ENCODE measurements around the gene KLHL40.

KLHL40 gene

DNA sequence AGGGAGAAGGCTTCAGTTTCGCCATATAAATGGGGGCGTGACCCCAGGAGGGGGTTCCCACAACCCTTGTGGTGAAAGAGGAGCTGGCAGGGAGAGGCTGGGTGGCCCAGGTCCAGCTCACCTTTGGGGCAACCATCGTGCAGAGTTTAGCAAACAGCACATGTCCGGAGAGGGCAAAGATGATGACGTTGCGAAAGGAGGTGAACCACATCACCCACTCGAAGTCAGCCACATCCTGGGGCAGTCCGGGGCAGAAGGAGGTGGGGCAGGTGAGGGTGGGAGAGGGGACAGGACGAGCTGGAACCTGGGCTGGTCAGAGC, 13.5 kb downstream of the KLHL40 start:
- Histone ChIP-seq H3K4me1 (ENCODE audit: insufficient read depth, poor library complexity, severe bottlenecking) (no peaks in the 10 kb centered on the region), H3K4me3 (ENCODE audit: severe bottlenecking) (no peak overlapping the region), H3K9me3 (ENCODE audit: severe bottlenecking) (no peaks in the 10 kb centered on the region), H3K27me3 (ENCODE audit: insufficient read depth, poor library complexity, severe bottlenecking) (no peaks in the 10 kb centered on the region), H3K27ac (ENCODE audit: poor library complexity, severe bottlenecking) (no peak overlapping the region), H3K36me3 (ENCODE audit: low read depth) (no peaks in the 10 kb centered on the region)
- TF ChIP-seq, protein P1, sequence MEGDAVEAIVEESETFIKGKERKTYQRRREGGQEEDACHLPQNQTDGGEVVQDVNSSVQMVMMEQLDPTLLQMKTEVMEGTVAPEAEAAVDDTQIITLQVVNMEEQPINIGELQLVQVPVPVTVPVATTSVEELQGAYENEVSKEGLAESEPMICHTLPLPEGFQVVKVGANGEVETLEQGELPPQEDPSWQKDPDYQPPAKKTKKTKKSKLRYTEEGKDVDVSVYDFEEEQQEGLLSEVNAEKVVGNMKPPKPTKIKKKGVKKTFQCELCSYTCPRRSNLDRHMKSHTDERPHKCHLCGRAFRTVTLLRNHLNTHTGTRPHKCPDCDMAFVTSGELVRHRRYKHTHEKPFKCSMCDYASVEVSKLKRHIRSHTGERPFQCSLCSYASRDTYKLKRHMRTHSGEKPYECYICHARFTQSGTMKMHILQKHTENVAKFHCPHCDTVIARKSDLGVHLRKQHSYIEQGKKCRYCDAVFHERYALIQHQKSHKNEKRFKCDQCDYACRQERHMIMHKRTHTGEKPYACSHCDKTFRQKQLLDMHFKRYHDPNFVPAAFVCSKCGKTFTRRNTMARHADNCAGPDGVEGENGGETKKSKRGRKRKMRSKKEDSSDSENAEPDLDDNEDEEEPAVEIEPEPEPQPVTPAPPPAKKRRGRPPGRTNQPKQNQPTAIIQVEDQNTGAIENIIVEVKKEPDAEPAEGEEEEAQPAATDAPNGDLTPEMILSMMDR (IDR thresholded peaks at IDR 0.05; ENCODE audit: poor library complexity, severe bottlenecking): no peak
- DNase-seq (ENCODE audit: low spot score) (no peak), ATAC-seq (ENCODE audit: low read depth) (no peak)

- Histone ChIP-seq H3K4me1 (ENCODE audit: insufficient read depth, poor library complexity, severe bottlenecking) (no peaks in the 10 kb centered on the region), H3K27ac (ENCODE audit: poor library complexity, severe bottlenecking) (no peak overlapping the region), H3K27me3 (ENCODE audit: insufficient read depth, poor library complexity, severe bottlenecking) (no peaks in the 10 kb centered on the region), H3K36me3 (ENCODE audit: low read depth) (no peaks in the 10 kb centered on the region), H3K9me3 (ENCODE audit: severe bottlenecking) (no peaks in the 10 kb centered on the region), H3K4me3 (ENCODE audit: severe bottlenecking) (no peak overlapping the region)
- DNase-seq (ENCODE audit: low spot score): no peak
- TF ChIP-seq, protein P1 (IDR thresholded peaks at IDR 0.05; ENCODE audit: poor library complexity, severe bottlenecking): no peak
- no peak for ATAC-seq (ENCODE audit: low read depth)
Observed at GRCh38 chr3:42699511-42699971, 14.2 kb downstream of the KLHL40 start.

DNA sequence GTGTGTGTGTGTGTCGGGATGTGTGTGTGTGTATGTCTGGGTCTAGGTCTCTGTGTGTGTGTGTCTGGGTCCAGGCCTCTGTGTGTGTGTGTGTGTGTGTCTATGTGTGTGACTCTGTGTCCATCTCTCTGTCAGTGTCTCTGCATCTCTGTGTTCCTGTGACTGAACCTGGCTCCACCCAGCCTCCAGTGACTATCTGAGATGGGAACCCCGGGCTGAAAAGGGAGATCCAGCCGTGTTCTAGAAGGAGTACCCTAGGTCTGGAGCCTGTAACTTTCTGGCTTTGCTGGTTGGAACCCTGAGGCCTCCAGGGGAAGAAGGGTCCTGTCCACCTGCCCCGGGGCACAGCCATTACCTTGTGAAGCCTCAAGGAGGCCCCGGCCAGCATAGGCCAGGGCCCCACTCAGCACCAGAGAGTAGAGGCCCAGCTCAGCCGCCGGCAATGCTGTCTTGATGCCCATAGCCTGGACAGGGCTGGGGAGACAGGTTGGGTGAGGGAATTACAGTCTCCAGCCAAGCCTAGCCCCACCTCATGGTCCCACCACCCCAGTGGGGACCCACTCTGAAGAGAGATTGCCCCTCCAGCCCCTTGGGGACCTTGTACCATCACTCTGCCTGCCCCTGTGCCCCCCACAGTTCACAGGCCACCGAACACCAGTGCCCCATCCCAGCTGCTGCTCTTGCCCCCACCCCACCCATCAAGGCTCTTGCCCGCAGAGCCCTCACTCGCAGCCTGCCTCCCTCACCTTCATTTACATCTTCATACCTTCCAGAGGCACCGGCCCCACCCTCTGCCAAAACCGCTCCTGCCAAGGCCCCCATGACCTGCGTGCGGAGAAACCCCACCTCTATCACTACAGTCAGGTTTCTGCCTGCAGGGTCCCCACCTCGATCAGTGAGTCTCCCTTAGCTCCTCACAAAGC, 15.3 kb downstream of the KLHL40 start:
- Histone ChIP-seq H3K27ac (ENCODE audit: poor library complexity, severe bottlenecking) (no peak overlapping the region), H3K36me3 (ENCODE audit: low read depth) (no peaks in the 10 kb centered on the region), H3K9me3 (ENCODE audit: severe bottlenecking) (no peaks in the 10 kb centered on the region), H3K4me3 (ENCODE audit: severe bottlenecking) (no peak overlapping the region), H3K4me1 (ENCODE audit: insufficient read depth, poor library complexity, severe bottlenecking) (no peaks in the 10 kb centered on the region), H3K27me3 (ENCODE audit: insufficient read depth, poor library complexity, severe bottlenecking) (no peaks in the 10 kb centered on the region)
- ATAC-seq (ENCODE audit: low read depth) (no peak), DNase-seq (ENCODE audit: low spot score) (no peak)
- TF ChIP-seq, protein P1 (IDR thresholded peaks at IDR 0.05; ENCODE audit: poor library complexity, severe bottlenecking): no peak

DNA sequence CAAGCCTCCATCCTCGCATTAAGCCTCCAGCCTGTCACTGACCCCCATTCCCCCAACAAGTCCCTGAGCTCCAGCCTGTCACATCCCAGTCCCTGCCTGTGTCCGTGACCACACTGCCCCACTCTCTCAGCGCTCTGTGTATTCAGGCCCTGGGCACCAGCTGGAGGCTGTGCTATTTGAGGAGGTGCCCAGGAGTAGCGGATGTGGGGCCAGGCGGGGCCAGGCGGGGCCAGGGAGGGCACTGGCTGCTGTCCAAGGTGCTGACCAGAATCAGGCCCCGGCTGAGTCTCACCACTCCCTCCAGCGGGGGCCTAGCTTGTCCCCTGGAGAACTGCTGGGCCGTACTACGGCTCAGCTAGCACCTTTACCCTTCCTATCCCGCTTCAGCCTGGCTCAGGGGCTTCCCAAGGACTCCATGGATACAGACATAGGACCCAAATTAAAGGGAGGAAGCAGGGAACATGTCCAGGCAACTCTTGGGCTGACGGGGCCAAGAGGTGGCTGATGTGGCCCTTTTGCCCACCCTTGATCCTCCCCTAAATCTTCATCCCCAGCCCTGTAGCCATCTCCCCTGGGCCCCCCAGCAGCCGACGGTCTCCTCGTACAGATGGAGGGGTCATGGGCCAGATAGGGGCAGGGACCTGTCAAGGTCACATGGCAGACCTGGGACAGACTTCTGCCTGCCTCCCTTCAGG, 16.2 kb downstream of the KLHL40 start:
- peak; percentile 74 for ATAC-seq (ENCODE audit: low read depth)
- DNase-seq (ENCODE audit: low spot score): peak; percentile 70

More for the DNA sequence above, 16.2 kb downstream of the KLHL40 start:
- H3K27ac ChIP-seq (ENCODE audit: poor library complexity, severe bottlenecking): no peak overlapping the region
- no peaks in the 10 kb centered on the region for H3K27me3 ChIP-seq (ENCODE audit: insufficient read depth, poor library complexity, severe bottlenecking)
- H3K4me3 ChIP-seq (ENCODE audit: severe bottlenecking): no peak overlapping the region
- H3K36me3 ChIP-seq (ENCODE audit: low read depth): no peaks in the 10 kb centered on the region
- no peaks in the 10 kb centered on the region for H3K9me3 ChIP-seq (ENCODE audit: severe bottlenecking)
- TF ChIP-seq, protein P1 (IDR thresholded peaks at IDR 0.05; ENCODE audit: poor library complexity, severe bottlenecking): no peak
- no peaks in the 10 kb centered on the region for H3K4me1 ChIP-seq (ENCODE audit: insufficient read depth, poor library complexity, severe bottlenecking)
